Subcutaneous abdominal adipose tissue (tissue), 5 donors: ENCODE data around the gene HRG.

ENCODE experiments used
- H3K27ac ChIP-seq: one replicate; pipeline ENCODE4 v1.7.0; 2013; ENCODE audit warnings: low read depth, mild to moderate bottlenecking, inconsistent platforms, low read length, moderate library complexity
- H3K27me3 ChIP-seq, 5 donors: one replicate each; pipeline ENCODE4 v1.7.0; 2013; ENCODE audit warnings: low read length in 5 of 5, inconsistent platforms in 1 of 5; ENCODE audit not compliant: control insufficient read depth in 5 of 5, insufficient read depth in 4 of 5
- H3K36me3 ChIP-seq, 5 donors: one replicate each; pipeline ENCODE4 v1.7.0; 2013; ENCODE audit warnings: low read length in 5 of 5; ENCODE audit not compliant: control insufficient read depth in 5 of 5, insufficient read depth in 5 of 5
- H3K4me1 ChIP-seq, 5 donors: one replicate each; pipeline ENCODE4 v1.7.0; 2013; ENCODE audit warnings: low read length in 5 of 5, mild to moderate bottlenecking in 3 of 5, moderate library complexity in 1 of 5; ENCODE audit not compliant: control insufficient read depth in 5 of 5, insufficient read depth in 5 of 5
- H3K4me3 ChIP-seq, 5 donors: one replicate each; pipeline ENCODE4 v1.7.0; 2013; ENCODE audit warnings: low read length in 5 of 5, low read depth in 1 of 5
- H3K9ac ChIP-seq, 5 donors: one replicate each; pipeline ENCODE4 v1.7.0; 2013; ENCODE audit warnings: low read length in 5 of 5, mild to moderate bottlenecking in 4 of 5, moderate library complexity in 3 of 5
- H3K9me3 ChIP-seq, 5 donors: one replicate each; pipeline ENCODE4 v1.7.0; 2013; ENCODE audit warnings: low read length in 5 of 5; ENCODE audit not compliant: control insufficient read depth in 5 of 5
- donor health status: healthy.
- donor health status: healthy.
- donor health status: healthy.
- donor health status: healthy.
- donor health status: healthy.

Gene HRG

GRCh38 chr3:186665625-186666188, at the start of gene HRG:
TSS of gene HRG (plus strand) at chr3:186666014. CDS start at chr3:186666032, 18 bp downstream.
- Histone ChIP-seq H3K27me3 (peaks cover 8 to 14% (median 10%) of the 10 kb centered on the region in 5 donors), H3K4me3 (no peak within 1 kb of the TSS), H3K9me3 (no peaks in the 10 kb centered on the region), H3K4me1 (no peaks in the 10 kb centered on the region), H3K36me3 (no peaks in the 10 kb centered on the region), H3K9ac (no peak within 1 kb of the TSS), H3K27ac (no peak within 1 kb of the TSS)

GRCh38 chr3:186616299-186616617, 49.6 kb upstream of the HRG start:
- Histone ChIP-seq H3K4me3 (no peak overlapping the region), H3K9me3 (no peaks in the 10 kb centered on the region), H3K36me3 (no peaks in the 10 kb centered on the region), H3K9ac (no peak overlapping the region), H3K27me3 (peaks cover 10 to 37% (median 25%) of the 10 kb centered on the region in 5 donors), H3K4me1 (peaks cover 0 to 10% (median 7%) of the 10 kb centered on the region in 5 donors), H3K27ac (no peak overlapping the region)

- Histone ChIP-seq H3K9ac (no peak overlapping the region), H3K4me1 (peaks cover 0 to 10% (median 7%) of the 10 kb centered on the region in 5 donors), H3K27ac (no peak overlapping the region), H3K27me3 (peaks cover 10 to 37% (median 25%) of the 10 kb centered on the region in 5 donors), H3K9me3 (no peaks in the 10 kb centered on the region), H3K4me3 (peak overlapping the region in 3 of 5 donors; percentile 23 to 36 (median 35)), H3K36me3 (no peaks in the 10 kb centered on the region)
Measured at GRCh38 chr3:186617036-186617946, 48.5 kb upstream of the HRG start.

GRCh38 chr3:186618318-186618938, 47.4 kb upstream of the HRG start:
- H3K9me3 ChIP-seq, result no peaks in the 10 kb centered on the region
- no peak overlapping the region for H3K4me3 ChIP-seq
- no peaks in the 10 kb centered on the region for H3K36me3 ChIP-seq
- peaks cover 0 to 10% (median 7%) of the 10 kb centered on the region in 5 donors for H3K4me1 ChIP-seq
- no peak overlapping the region for H3K9ac ChIP-seq
- H3K27ac ChIP-seq, result no peak overlapping the region
- H3K27me3 ChIP-seq, result peaks cover 8 to 31% (median 21%) of the 10 kb centered on the region in 5 donors

- Histone ChIP-seq H3K9me3 (no peaks in the 10 kb centered on the region), H3K36me3 (no peaks in the 10 kb centered on the region), H3K27ac (no peak overlapping the region), H3K4me3 (no peak overlapping the region), H3K9ac (no peak overlapping the region), H3K4me1 (peaks cover 0 to 9% (median 7%) of the 10 kb centered on the region in 5 donors), H3K27me3 (peaks cover 6 to 26% (median 16%) of the 10 kb centered on the region in 5 donors)
Measured at GRCh38 chr3:186619787-186620212, 46.0 kb upstream of the HRG start.

- peaks cover 6 to 24% (median 16%) of the 10 kb centered on the region in 5 donors for H3K27me3 ChIP-seq
- peaks cover 0 to 9% (median 7%) of the 10 kb centered on the region in 5 donors for H3K4me1 ChIP-seq
- H3K36me3 ChIP-seq, result no peaks in the 10 kb centered on the region
- no peak overlapping the region for H3K27ac ChIP-seq
- no peak overlapping the region for H3K9ac ChIP-seq
- no peaks in the 10 kb centered on the region for H3K9me3 ChIP-seq
- H3K4me3 ChIP-seq, result no peak overlapping the region
Measured at GRCh38 chr3:186620213-186621092, 45.4 kb upstream of the HRG start.

- H3K4me3 ChIP-seq, result no peak overlapping the region
- H3K9me3 ChIP-seq, result no peaks in the 10 kb centered on the region
- peaks cover 9 to 24% (median 17%) of the 10 kb centered on the region in 5 donors for H3K27me3 ChIP-seq
- H3K4me1 ChIP-seq, result peaks cover 0 to 4% (median 4%) of the 10 kb centered on the region in 5 donors
- no peak overlapping the region for H3K27ac ChIP-seq
- H3K36me3 ChIP-seq, result no peaks in the 10 kb centered on the region
- no peak overlapping the region for H3K9ac ChIP-seq
Measured at GRCh38 chr3:186621894-186622650, 43.7 kb upstream of the HRG start.

GRCh38 chr3:186622651-186623310, 43.0 kb upstream of the HRG start:
- Histone ChIP-seq H3K4me3 (no peak overlapping the region), H3K9me3 (no peaks in the 10 kb centered on the region), H3K27ac (no peak overlapping the region), H3K9ac (no peak overlapping the region), H3K27me3 (peaks cover 9 to 20% (median 13%) of the 10 kb centered on the region in 5 donors), H3K36me3 (no peaks in the 10 kb centered on the region), H3K4me1 (no peaks in the 10 kb centered on the region)
